ENCODE measurements around the gene UPK1A. TPM values are rescaled to one million over a fixed set of nuclear protein-coding genes. Genes with fewer than 3 reads are reported as not detected.

Gene UPK1A
- polyA plus RNA-seq, 4 donors, result 0.07 TPM; not detected in 3

DNA sequence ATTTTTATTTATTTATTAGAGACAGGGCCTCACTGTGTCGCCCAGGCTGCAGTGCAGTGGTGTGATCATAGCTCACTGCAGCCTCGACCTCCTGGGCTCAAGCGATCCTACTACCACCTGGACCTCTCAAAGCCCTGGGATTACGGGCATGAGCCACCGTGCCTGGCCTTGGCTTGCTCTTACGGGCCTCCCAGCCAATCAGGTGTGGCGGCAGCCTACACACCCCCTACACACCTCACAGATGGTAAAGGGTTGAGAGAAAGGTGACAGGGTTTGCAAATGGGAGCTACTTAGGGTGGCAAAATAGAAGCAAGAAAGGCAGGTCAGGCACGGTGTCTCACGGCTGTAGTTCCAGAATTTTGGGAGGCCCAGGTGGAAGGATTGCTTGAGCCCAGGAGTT, 37.0 kb downstream of the UPK1A start:
- Histone ChIP-seq H3K36me3 (ENCODE audit: control insufficient read depth in 3 of 3, insufficient read depth in 2 of 3, low read depth in 1 of 3, low read length in 3 of 3) (no peaks in the 10 kb centered on the region), H3K4me1 (ENCODE audit: control insufficient read depth in 3 of 3, insufficient read depth in 2 of 3, low read depth in 1 of 3, low read length in 2 of 3) (peaks cover 0 to 9% (median 0%) of the 10 kb centered on the region in 3 donors), H3K4me3 (ENCODE audit: low read depth in 1 of 3, low read length in 3 of 3) (no peak overlapping the region), H3K9me3 (ENCODE audit: control insufficient read depth in 2 of 2, insufficient read depth in 1 of 2, low read depth in 1 of 2, low read length in 1 of 2) (no peaks in the 10 kb centered on the region), H3K27me3 (ENCODE audit: control insufficient read depth in 3 of 3, insufficient read depth in 3 of 3, low read length in 3 of 3) (peaks cover 0 to 15% (median 0%) of the 10 kb centered on the region in 3 donors), H3K27ac (ENCODE audit: low read depth in 1 of 3, low read length in 2 of 3) (no peak overlapping the region)
- FAIRE-seq (no peak), DNase-seq (no peak)
- 36 to 50% (median 42%) methylated on average over 9 of the region's 9 CpGs for WGBS, 3 donors

DNA sequence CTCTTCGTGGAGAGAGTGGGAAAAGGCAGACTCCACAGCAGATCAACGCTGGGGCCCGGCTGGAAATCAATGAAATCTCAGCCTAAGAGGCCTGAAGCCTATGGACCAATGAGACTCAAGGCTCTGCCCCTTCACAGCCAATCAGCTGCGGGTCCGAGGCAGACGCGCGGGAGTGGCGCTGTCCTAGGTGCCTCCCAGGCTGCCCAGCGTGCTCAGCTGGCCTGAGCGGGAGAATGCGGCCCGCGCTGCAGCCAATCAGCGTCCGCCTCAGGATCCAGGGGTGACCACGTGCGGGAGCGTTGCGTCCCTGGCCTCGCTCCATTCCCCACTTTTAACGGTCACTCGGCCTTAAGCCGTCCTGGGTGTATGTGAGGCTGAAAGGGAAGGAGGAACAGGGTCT, 37.9 kb downstream of the UPK1A start, which contains the start of gene ZBTB32:
ZBTB32 (plus strand) TSS at position 341 of the 400 bp plus-strand sequence. CDS start 10,069 bp downstream, outside the sequence.
- FAIRE-seq (no peak), DNase-seq (peak; percentile 47 to 53)
- H3K4me3 ChIP-seq (ENCODE audit: low read depth in 1 of 3, low read length in 3 of 3), result no peak within 1 kb of the TSS
- 29 to 45% (median 37%) methylated on average over 24 of the region's 24 CpGs for WGBS, 3 donors
- H3K9me3 ChIP-seq (ENCODE audit: control insufficient read depth in 2 of 2, insufficient read depth in 1 of 2, low read depth in 1 of 2, low read length in 1 of 2), result no peaks in the 10 kb centered on the region
- H3K27me3 ChIP-seq (ENCODE audit: control insufficient read depth in 3 of 3, insufficient read depth in 3 of 3, low read length in 3 of 3), result peaks cover 0 to 15% (median 0%) of the 10 kb centered on the region in 3 donors
- H3K4me1 ChIP-seq (ENCODE audit: control insufficient read depth in 3 of 3, insufficient read depth in 2 of 3, low read depth in 1 of 3, low read length in 2 of 3), result peaks cover 0 to 9% (median 0%) of the 10 kb centered on the region in 3 donors
- no peak within 1 kb of the TSS for H3K27ac ChIP-seq (ENCODE audit: low read depth in 1 of 3, low read length in 2 of 3)
- no peaks in the 10 kb centered on the region for H3K36me3 ChIP-seq (ENCODE audit: control insufficient read depth in 3 of 3, insufficient read depth in 2 of 3, low read depth in 1 of 3, low read length in 3 of 3)

DNA sequence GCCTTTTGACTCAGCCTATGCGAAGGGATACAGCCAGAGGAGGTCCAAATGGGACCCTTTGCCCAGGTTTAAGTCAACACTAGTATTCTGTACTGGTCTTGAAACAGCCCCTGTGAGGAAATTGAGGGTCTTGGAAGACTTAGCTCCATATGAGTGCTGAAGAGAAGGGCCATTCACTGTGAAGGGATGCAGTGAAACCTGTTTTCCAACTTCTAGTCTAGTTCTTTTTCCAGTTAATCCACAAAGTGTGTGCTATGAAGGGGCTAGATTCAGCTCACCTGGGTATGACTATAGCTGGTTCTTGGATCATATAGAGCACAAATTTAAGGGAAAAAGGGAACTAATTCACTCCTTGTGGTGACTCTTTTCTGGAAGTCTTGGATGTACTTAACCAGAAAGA, 42.1 kb downstream of the UPK1A start:
- WGBS, 3 donors, result 86 to 96% (median 90%) methylated on average over 1 of the region's 1 CpG
- FAIRE-seq (no peak), DNase-seq (no peak)
- H3K4me1 ChIP-seq (ENCODE audit: control insufficient read depth in 3 of 3, insufficient read depth in 2 of 3, low read depth in 1 of 3, low read length in 2 of 3), result no peaks in the 10 kb centered on the region
- no peak overlapping the region for H3K27ac ChIP-seq (ENCODE audit: low read depth in 1 of 3, low read length in 2 of 3)
- H3K4me3 ChIP-seq (ENCODE audit: low read depth in 1 of 3, low read length in 3 of 3), result no peak overlapping the region
- no peaks in the 10 kb centered on the region for H3K9me3 ChIP-seq (ENCODE audit: control insufficient read depth in 2 of 2, insufficient read depth in 1 of 2, low read depth in 1 of 2, low read length in 1 of 2)
- no peaks in the 10 kb centered on the region for H3K36me3 ChIP-seq (ENCODE audit: control insufficient read depth in 3 of 3, insufficient read depth in 2 of 3, low read depth in 1 of 3, low read length in 3 of 3)
- H3K27me3 ChIP-seq (ENCODE audit: control insufficient read depth in 3 of 3, insufficient read depth in 3 of 3, low read length in 3 of 3), result peaks cover 0 to 17% (median 0%) of the 10 kb centered on the region in 3 donors

DNA sequence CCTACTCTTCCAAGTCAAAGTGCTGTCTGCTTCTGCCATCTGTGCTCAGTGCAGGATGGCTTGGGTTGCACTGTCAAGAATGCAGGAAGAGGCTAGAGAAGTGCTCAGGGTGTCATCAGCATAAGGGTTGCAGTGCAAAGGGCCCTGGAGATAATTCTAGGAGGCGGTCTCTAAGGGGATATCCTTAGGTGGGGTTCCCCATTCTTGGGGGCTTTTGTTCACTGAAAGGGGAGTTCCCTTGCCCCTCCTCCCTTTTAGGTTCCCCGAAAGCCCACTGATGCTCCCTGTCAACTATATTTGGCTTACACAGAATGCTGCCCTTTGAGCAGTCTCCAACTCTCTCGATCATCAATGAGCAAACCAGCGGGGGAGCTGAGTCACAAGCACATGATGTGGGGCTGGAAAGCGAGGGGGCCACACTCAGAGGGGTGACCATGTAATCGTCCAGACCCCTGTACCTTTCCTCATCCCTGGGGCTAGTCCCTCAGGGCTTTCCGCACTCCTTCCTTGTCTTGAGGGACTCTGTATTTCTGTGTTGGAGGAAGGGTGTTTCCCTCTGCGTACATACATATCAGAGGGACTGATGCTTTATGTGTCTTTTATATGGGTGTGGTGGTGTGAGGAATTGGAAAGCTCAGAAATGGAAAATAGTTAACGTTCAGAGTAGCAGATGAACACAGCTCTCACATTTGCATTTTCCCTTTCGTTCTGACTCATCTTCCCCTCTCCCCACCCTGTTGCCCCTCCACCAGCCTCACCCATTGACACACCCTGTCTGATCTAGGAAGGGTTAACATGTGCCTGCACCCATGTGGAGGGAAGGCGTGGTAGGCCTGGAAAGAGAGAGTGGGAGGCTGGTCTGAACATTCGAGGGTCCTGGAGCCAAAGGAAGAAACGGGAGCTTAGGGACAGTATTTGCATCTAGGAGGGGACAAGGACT, 44.7 kb downstream of the UPK1A start:
- FAIRE-seq (no peak), DNase-seq (no peak)
- WGBS, 3 donors, result 44 to 60% (median 52%) methylated on average over 13 of the region's 13 CpGs
- Histone ChIP-seq H3K9me3 (ENCODE audit: control insufficient read depth in 2 of 2, insufficient read depth in 1 of 2, low read depth in 1 of 2, low read length in 1 of 2) (no peaks in the 10 kb centered on the region), H3K4me1 (ENCODE audit: control insufficient read depth in 3 of 3, insufficient read depth in 2 of 3, low read depth in 1 of 3, low read length in 2 of 3) (peaks cover 0 to 12% (median 5%) of the 10 kb centered on the region in 3 donors), H3K27me3 (ENCODE audit: control insufficient read depth in 3 of 3, insufficient read depth in 3 of 3, low read length in 3 of 3) (peaks cover 0 to 8% (median 0%) of the 10 kb centered on the region in 3 donors), H3K4me3 (ENCODE audit: low read depth in 1 of 3, low read length in 3 of 3) (no peak overlapping the region), H3K36me3 (ENCODE audit: control insufficient read depth in 3 of 3, insufficient read depth in 2 of 3, low read depth in 1 of 3, low read length in 3 of 3) (no peaks in the 10 kb centered on the region), H3K27ac (ENCODE audit: low read depth in 1 of 3, low read length in 2 of 3) (no peak overlapping the region)

DNA sequence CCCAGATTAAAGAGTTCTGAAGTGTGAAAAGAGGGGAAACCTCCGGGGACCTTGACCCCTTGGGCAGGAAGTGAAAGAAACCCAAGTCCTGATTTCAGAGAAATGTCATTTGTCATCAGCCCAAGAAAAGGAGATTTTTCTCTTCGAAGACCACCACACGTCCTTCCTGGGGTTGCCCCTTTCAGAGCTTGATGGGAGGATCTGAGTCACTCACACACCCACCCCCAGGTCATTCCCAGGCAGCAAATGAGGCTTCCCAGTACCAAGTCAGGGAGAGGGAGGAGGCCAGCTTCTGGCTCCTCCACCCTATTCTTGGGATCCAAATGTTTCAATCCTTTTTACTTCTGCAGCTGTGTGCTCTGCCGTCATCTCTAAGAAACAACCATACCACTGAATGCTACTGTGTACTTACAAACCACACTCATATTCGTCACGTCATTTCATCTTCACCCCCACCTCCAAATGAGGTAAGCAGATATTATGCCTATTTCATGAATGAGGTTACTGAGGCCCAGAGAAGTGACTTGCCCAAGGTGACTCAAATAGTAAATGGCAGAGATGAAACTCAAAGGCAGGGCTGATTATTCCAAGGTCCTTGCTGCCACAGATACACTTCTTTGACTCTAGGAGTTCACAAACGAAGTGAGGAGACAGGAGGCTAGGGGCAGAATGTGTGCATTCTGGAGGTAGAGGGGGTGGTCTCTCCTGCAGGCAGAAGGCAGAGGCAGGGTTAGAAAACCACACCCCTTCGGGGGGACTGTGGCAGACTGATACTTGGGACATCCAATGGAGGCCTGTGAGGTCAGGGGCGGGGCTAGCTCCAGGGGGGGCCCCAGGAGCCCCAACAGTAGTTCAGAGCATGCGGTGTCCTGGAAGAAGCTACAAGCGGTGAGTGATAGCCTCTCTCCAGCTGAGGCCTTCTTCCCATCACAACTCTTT, 46.5 kb downstream of the UPK1A start:
- H3K36me3 ChIP-seq (ENCODE audit: control insufficient read depth in 3 of 3, insufficient read depth in 2 of 3, low read depth in 1 of 3, low read length in 3 of 3), result no peaks in the 10 kb centered on the region
- no peaks in the 10 kb centered on the region for H3K9me3 ChIP-seq (ENCODE audit: control insufficient read depth in 2 of 2, insufficient read depth in 1 of 2, low read depth in 1 of 2, low read length in 1 of 2)
- 63 to 73% (median 68%) methylated on average over 10 to 11 of the region's 11 CpGs for WGBS, 3 donors
- no peak overlapping the region for H3K27ac ChIP-seq (ENCODE audit: low read depth in 1 of 3, low read length in 2 of 3)
- H3K4me3 ChIP-seq (ENCODE audit: low read depth in 1 of 3, low read length in 3 of 3), result no peak overlapping the region
- FAIRE-seq (no peak), DNase-seq (no peak)
- peaks cover 0 to 8% (median 0%) of the 10 kb centered on the region in 3 donors for H3K27me3 ChIP-seq (ENCODE audit: control insufficient read depth in 3 of 3, insufficient read depth in 3 of 3, low read length in 3 of 3)
- peaks cover 0 to 14% (median 5%) of the 10 kb centered on the region in 3 donors for H3K4me1 ChIP-seq (ENCODE audit: control insufficient read depth in 3 of 3, insufficient read depth in 2 of 3, low read depth in 1 of 3, low read length in 2 of 3)

DNA sequence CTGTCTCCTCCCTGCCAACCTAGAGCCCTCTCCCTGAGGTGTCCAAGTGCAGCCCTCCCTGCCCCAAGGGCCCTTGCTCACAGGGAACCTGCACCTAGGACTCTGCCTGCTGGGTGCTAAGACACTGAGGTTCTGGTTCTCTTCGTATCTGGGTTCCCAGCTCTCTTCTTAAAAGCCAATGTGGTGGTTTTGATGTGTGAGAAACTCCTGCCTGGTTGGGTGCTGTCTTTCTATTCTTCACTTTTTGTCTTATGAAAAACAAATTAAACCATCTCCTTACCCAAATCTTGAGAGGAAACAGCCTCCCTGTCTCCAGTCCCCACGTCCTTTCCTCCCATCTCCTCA, 47.2 kb downstream of the UPK1A start:
- H3K27me3 ChIP-seq (ENCODE audit: control insufficient read depth in 3 of 3, insufficient read depth in 3 of 3, low read length in 3 of 3), result peaks cover 0 to 8% (median 0%) of the 10 kb centered on the region in 3 donors
- no peaks in the 10 kb centered on the region for H3K36me3 ChIP-seq (ENCODE audit: control insufficient read depth in 3 of 3, insufficient read depth in 2 of 3, low read depth in 1 of 3, low read length in 3 of 3)
- no peak overlapping the region for H3K27ac ChIP-seq (ENCODE audit: low read depth in 1 of 3, low read length in 2 of 3)
- FAIRE-seq, result no peak
- no peaks in the 10 kb centered on the region for H3K9me3 ChIP-seq (ENCODE audit: control insufficient read depth in 2 of 2, insufficient read depth in 1 of 2, low read depth in 1 of 2, low read length in 1 of 2)
- WGBS, 3 donors, result 53 to 73% (median 55%) methylated on average over 2 of the region's 2 CpGs
- no peak for DNase-seq
- peaks cover 0 to 14% (median 5%) of the 10 kb centered on the region in 3 donors for H3K4me1 ChIP-seq (ENCODE audit: control insufficient read depth in 3 of 3, insufficient read depth in 2 of 3, low read depth in 1 of 3, low read length in 2 of 3)
- no peak overlapping the region for H3K4me3 ChIP-seq (ENCODE audit: low read depth in 1 of 3, low read length in 3 of 3)

DNA sequence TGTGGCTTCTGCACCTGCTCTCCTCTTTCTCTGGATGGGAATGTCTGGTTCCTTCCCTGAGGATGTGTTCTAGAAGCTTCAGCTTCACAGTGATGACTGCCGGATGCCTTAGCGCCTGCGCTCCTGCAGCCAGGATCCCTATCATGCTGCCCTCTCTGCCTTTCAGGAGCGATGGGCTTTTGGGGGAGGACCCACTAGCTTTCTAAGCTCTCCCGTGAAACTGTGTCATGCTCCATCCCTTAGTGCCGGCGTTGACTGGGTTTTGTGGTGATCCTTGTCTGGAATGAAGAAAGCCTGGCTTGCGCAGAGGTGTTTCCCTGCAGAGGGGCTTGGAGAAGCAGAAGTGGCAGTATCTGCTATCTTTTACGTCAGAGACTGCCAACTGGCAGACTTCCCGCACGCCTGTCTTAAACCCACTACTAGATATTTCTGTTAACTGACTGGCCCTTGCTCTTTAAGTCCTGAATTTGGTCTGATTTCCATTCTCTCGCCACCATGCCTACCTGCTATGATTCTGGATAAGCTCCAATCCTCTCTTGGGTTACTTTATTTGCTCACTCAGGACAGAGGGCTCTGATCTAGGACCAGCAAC, 47.7 kb downstream of the UPK1A start:
- peaks cover 0 to 18% (median 6%) of the 10 kb centered on the region in 3 donors for H3K4me1 ChIP-seq (ENCODE audit: control insufficient read depth in 3 of 3, insufficient read depth in 2 of 3, low read depth in 1 of 3, low read length in 2 of 3)
- FAIRE-seq (no peak), DNase-seq (no peak)
- no peaks in the 10 kb centered on the region for H3K36me3 ChIP-seq (ENCODE audit: control insufficient read depth in 3 of 3, insufficient read depth in 2 of 3, low read depth in 1 of 3, low read length in 3 of 3)
- H3K27me3 ChIP-seq (ENCODE audit: control insufficient read depth in 3 of 3, insufficient read depth in 3 of 3, low read length in 3 of 3), result peaks cover 0 to 8% (median 0%) of the 10 kb centered on the region in 3 donors
- H3K4me3 ChIP-seq (ENCODE audit: low read depth in 1 of 3, low read length in 3 of 3), result no peak overlapping the region
- H3K9me3 ChIP-seq (ENCODE audit: control insufficient read depth in 2 of 2, insufficient read depth in 1 of 2, low read depth in 1 of 2, low read length in 1 of 2), result no peaks in the 10 kb centered on the region
- no peak overlapping the region for H3K27ac ChIP-seq (ENCODE audit: low read depth in 1 of 3, low read length in 2 of 3)
- 72 to 80% (median 73%) methylated on average over 12 of the region's 12 CpGs for WGBS, 3 donors
